Measurements from ENCODE around the gene VDR.
"Not testable (repeated sequence)": the region's sequence is repeated elsewhere in the genome, so short reads cannot be mapped to it uniquely, and the experiment has no call there.

The VDR gene

GRCh38 chr12:47848853-47849252 is 55.9 kb downstream of the VDR start:
- no peak for DNase-seq (ENCODE audit: low read depth, low spot score)

- no peak for DNase-seq (ENCODE audit: low read depth, low spot score)
Observed at GRCh38 chr12:47846294-47846996, 58.3 kb downstream of the VDR start.

GRCh38 chr12:47845081-47845480 is 59.7 kb downstream of the VDR start:
- DNase-seq (ENCODE audit: low read depth, low spot score): no peak

DNA sequence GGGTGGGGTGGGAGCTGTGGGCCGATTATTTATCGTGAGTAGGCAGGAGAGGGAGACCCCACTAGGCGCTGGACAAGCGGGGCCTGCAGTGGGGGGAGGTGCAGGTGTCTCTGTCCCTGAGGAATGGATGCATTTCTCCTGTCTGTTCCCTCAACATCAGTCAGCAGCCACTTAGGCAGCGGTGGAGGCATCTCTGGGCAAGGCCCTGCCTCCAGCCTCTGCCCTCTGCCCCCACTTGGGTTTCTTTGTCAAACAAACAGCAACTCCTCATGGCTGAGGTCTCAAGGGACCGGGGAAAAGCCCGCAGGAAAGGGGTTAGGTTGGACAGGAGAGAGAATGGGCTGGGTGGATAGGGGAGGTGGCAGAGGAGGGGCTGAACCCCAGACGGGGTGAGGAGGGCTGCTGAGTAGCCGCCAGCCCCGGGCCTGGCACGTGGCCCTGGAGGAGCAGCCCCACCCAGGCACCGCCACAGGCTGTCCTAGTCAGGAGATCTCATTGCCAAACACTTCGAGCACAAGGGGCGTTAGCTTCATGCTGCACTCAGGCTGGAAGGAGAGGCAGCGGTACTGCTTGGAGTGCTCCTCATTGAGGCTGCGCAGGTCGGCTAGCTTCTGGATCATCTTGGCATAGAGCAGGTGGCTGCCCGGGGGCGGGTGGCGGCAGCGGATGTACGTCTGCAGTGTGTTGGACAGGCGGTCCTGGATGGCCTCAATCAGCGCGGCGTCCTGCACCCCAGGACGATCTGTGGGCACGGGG is 60.4 kb downstream of the VDR start:
- no peak for DNase-seq (ENCODE audit: low read depth, low spot score)

- DNase-seq (ENCODE audit: low read depth, low spot score): no peak
Observed at GRCh38 chr12:47843226-47843980, 61.4 kb downstream of the VDR start.

- DNase-seq (ENCODE audit: low read depth, low spot score): not testable (repeated sequence)
Observed at GRCh38 chr12:47842543-47842942, 62.3 kb downstream of the VDR start.

DNA sequence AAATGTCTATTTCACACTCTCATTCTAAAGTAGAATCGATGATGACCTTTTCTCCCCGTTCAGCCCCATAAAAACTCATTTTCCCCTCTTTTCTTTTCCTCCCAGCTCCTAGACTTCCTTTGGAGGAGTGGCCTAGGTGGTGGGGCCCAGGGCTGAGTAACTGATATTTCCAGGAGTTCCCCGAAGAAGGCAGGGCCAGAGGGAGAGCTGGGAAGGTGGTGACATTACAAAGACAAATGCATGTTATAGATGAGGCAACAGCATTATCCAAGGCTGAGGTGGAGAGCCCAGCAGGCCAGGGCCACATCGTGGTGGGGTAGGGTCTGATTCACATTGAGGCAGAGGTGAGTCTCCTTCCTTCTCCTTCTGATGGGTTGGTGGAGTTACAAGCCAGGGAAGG is 62.9 kb downstream of the VDR start:
- DNase-seq (ENCODE audit: low read depth, low spot score): no peak

- no peak for DNase-seq (ENCODE audit: low read depth, low spot score)
Observed at GRCh38 chr12:47841501-47841900, 63.3 kb downstream of the VDR start.

DNA sequence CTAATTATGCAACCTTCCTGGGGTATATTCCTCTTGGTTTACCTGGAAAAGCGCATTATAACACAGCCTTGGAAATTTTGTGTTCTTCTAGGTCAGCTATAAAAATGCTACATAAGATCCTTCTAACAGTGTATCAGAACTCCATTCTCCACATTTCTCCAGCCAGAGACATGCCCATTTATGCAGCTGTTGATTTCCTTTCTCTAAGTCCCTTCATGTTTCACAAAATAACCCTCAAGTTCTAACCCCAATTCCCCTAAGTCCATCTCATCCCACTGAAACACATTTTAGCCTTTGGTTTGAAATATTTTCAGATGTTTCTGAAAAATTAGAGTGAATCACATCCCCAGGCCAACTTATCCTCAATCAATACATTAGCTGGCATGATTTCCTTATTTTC is 64.2 kb downstream of the VDR start:
- no peak for DNase-seq (ENCODE audit: low read depth, low spot score)

GRCh38 chr12:47839214-47839876 is 65.4 kb downstream of the VDR start:
- no peak for DNase-seq (ENCODE audit: low read depth, low spot score)

- DNase-seq (ENCODE audit: low read depth, low spot score): no peak
Observed at GRCh38 chr12:47838286-47838931, 66.4 kb downstream of the VDR start.

DNA sequence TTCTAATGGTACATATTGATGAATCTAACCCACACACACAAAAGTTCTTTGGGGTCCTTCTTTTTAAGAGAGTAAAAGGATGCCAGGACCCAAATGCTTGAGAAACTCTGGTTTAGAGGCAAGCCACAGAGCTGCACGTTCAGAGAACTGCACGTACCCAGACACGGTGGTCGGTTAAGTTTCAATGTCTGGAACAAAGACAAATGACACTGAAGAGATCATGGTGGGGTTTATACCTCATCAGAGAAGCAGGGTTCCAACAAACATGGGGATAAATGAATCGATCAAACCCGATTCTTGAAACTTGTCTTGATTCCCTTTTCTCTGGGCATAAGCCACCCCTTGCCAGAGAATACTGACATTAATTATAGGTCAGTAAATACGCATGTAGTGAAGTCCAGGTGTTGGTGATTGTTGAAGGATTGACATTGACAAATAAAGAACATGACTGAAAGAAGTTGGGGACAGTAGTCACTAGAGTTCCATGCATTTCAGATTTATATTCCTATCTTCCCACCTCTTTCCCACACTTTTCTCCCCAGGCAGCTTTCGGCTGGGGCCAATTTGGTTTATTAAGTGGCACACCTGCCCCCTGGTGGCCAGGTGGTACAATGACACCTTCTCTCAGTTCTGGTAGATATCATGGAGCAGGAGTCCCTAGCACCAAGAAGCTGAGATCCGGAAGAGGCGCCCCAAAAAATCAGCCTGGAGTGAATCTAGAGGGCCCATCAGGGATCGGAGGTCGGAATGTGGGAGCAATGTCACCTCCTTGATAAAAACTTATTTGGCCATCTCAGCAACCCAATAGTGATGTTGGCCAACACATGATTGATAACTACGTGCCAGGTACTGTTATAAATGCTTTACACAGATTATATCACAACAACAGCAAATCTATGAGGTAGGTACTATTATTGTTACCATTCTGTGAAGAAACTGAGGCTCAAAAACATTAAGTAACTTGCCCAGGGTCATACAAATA is 67.3 kb downstream of the VDR start:
- no peak for DNase-seq (ENCODE audit: low read depth, low spot score)

- no peak for DNase-seq (ENCODE audit: low read depth, low spot score)
Observed at GRCh38 chr12:47835831-47836155, 69.0 kb downstream of the VDR start.

DNA sequence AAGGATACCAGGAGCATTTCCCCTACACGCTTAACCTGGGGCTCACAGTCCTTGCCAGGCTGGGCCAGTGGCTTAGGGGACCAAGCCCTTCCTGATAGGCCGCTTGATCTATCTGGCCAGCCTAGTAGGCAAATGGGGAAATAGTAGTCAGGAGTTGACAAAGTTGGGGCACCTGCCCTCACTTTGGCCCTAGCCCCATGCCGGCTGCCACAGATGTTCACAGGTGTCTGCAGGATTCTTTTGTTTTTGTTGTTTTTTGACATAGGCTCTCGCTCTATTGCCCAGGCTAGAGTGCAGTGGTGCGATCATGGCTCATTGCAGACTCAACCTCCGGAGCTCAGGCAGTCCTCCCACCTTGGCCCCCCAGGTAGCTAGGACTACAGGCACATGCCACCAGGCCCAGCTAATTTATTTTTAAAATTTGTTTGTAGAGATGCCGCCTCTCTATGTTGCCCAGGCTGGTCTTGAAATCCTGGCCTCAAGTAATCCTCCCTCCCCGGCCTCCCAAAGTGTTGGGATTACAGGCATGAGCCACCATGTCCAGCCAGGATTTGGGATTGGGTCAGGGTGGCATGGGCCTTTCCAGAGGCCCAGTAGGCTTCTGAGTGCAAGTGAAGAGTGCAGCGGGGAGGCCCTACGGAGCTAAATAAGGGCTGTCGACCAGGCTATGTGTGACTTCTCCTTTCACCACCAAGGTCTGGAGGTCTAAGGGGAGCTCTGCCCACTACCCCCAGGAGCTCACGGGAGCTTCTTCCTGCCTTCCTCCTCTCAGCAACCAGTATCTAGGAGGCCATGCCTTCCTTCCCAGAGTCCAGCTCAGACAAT is 69.6 kb downstream of the VDR start:
- DNase-seq (ENCODE audit: low read depth, low spot score): no peak

DNA sequence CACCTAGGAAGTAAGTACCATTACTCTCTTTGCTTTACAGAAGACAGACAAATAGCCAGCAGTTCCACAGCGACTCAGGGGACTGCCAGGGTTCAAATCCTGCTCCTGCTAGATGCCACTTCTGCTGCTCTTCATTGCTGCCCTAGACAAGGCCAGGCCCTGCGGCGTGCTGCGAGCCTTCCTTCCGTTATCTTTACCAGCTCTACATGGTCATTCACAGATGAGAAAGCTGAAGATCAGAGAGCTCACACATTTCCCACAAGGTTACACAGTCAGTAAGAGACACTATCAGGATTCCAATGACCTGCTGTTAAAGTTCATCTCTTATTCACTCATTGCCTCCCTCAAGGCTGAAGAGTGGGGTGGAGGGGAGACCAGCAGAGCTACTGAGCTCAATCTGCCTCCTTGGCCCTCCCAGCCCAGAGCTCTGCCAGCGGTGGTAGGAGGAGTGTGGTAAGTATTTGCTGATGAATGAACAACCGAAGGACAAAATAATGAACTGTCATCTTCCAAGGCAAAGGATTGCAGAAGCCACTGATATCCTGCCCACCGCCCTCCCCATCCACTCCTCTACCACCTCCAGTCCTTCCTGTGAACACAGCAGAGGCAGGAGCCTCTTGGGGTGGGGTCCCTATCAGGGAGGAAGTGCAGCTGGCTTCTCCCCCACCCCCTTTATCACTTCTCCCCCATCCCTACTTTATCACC is 70.4 kb downstream of the VDR start:
- DNase-seq (ENCODE audit: low read depth, low spot score): no peak

- no peak for DNase-seq (ENCODE audit: low read depth, low spot score)
Observed at GRCh38 chr12:47833591-47834012, 71.2 kb downstream of the VDR start.

- no peak for DNase-seq (ENCODE audit: low read depth, low spot score)
Observed at GRCh38 chr12:47832263-47832933, 72.4 kb downstream of the VDR start.

DNA sequence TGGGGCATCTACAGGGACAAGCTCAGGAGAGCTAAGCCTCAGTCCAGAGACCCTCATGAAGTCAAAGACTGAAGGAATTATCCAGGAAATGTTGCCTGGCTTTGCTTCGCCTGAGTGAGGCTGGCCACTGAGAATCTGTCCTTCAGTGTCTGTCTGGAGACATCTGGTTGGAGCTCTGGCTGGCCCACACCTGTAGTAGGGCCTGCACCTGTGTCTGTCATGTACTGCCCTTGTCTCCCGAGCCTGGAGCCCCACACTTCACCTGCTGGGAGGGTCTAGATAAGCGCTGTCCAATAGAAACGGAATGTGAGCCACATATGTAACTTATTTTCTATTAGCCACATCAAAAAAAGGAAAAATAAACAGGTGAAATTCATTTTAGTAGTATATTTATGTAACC is 75.2 kb downstream of the VDR start:
- no peak for DNase-seq (ENCODE audit: low read depth, low spot score)

Measured in iPS DF 19.7 (cell line).